Neutrophil (primary cell): ENCODE measurements around the gene ERC2.

Experiments used
- H3K27ac ChIP-seq: fragments of 200-600 bp; sonication (generic); 2 replicates; pipeline ENCODE4 v1.5.1; 2016; ENCODE audit warnings: mild to moderate bottlenecking, moderate library complexity
- H3K27me3 ChIP-seq: fragments of 200-600 bp; sonication (generic); 2 replicates; pipeline ENCODE4 v1.6.0; 2016; ENCODE audit warnings: mild to moderate bottlenecking
- H3K36me3 ChIP-seq: fragments of 200-600 bp; sonication (generic); 2 replicates; pipeline ENCODE4 v1.5.1; 2017
- H3K4me1 ChIP-seq, 2 experiments: fragments of 200-600 bp in 1 of 2; sonication (generic) in 1 of 2; 1 replicate in 1 of 2; 2 replicates in 1 of 2; pipeline versions ENCODE4 v1.5.1 to v1.6.1; 2013 to 2016; ENCODE audit warnings: low read depth in 1 of 2, low read length in 1 of 2, mild to moderate bottlenecking in 1 of 2, moderate library complexity in 1 of 2; ENCODE audit not compliant: control insufficient read depth in 1 of 2, insufficient read depth in 1 of 2
- H3K4me3 ChIP-seq, 2 experiments: fragments of 200-600 bp in 1 of 2; sonication (generic) in 1 of 2; 1 replicate in 1 of 2; 2 replicates in 1 of 2; pipeline ENCODE4 v1.5.1; 2013 to 2016; ENCODE audit warnings: low read depth in 1 of 2, low read length in 1 of 2, mild to moderate bottlenecking in 1 of 2, moderate library complexity in 1 of 2
- H3K9me3 ChIP-seq: fragments of 200-600 bp; sonication (generic); 2 replicates; pipeline ENCODE4 v1.5.1; 2016
- CTCF ChIP-seq: fragments of 200-600 bp; sonication (generic); IDR thresholded peaks from 2 replicates; pipeline ENCODE4 v1.5.1; 2016; ENCODE audit warnings: antibody characterized with exemption

Gene ERC2

GRCh38 chr3:56383092-56383491, 85.2 kb downstream of the ERC2 start:
- H3K4me1 ChIP-seq = no peaks in the 10 kb centered on the region
- no peak for TF ChIP-seq CTCF

GRCh38 chr3:56379723-56380287, 88.5 kb downstream of the ERC2 start:
- H3K27me3 ChIP-seq = no peaks in the 10 kb centered on the region
- no peak overlapping the region for H3K4me3 ChIP-seq
- no peak overlapping the region for H3K27ac ChIP-seq
- TF ChIP-seq CTCF = no peak
- H3K4me1 ChIP-seq = no peaks in the 10 kb centered on the region
- no peaks in the 10 kb centered on the region for H3K9me3 ChIP-seq
- no peaks in the 10 kb centered on the region for H3K36me3 ChIP-seq

More at GRCh38 chr3:56383092-56383491, 85.2 kb downstream of the ERC2 start:
- H3K9me3 ChIP-seq = no peaks in the 10 kb centered on the region
- no peaks in the 10 kb centered on the region for H3K36me3 ChIP-seq
- H3K27me3 ChIP-seq = no peaks in the 10 kb centered on the region
- no peak overlapping the region for H3K27ac ChIP-seq
- no peak overlapping the region for H3K4me3 ChIP-seq

GRCh38 chr3:56375654-56376053, 92.6 kb downstream of the ERC2 start:
- Histone ChIP-seq H3K27ac (no peak overlapping the region), H3K4me1 (no peaks in the 10 kb centered on the region), H3K36me3 (no peaks in the 10 kb centered on the region), H3K9me3 (no peaks in the 10 kb centered on the region), H3K27me3 (no peaks in the 10 kb centered on the region), H3K4me3 (no peak overlapping the region)
- no peak for TF ChIP-seq CTCF

- H3K4me1 ChIP-seq = no peaks in the 10 kb centered on the region
- H3K9me3 ChIP-seq = no peaks in the 10 kb centered on the region
- no peaks in the 10 kb centered on the region for H3K36me3 ChIP-seq
- H3K27me3 ChIP-seq = no peaks in the 10 kb centered on the region
- TF ChIP-seq CTCF = no peak
- H3K27ac ChIP-seq = no peak overlapping the region
- no peak overlapping the region for H3K4me3 ChIP-seq
These were observed 94.9 kb downstream of the ERC2 start for GRCh38 chr3:56373386-56373785.

GRCh38 chr3:56370991-56371775, 97.1 kb downstream of the ERC2 start:
- Histone ChIP-seq H3K27me3 (no peaks in the 10 kb centered on the region), H3K4me3 (no peak overlapping the region), H3K4me1 (no peaks in the 10 kb centered on the region), H3K9me3 (no peaks in the 10 kb centered on the region), H3K27ac (no peak overlapping the region), H3K36me3 (no peaks in the 10 kb centered on the region)
- TF ChIP-seq CTCF = no peak
